ENCODE measurements around the gene TRDN.

Gene TRDN, protein sequence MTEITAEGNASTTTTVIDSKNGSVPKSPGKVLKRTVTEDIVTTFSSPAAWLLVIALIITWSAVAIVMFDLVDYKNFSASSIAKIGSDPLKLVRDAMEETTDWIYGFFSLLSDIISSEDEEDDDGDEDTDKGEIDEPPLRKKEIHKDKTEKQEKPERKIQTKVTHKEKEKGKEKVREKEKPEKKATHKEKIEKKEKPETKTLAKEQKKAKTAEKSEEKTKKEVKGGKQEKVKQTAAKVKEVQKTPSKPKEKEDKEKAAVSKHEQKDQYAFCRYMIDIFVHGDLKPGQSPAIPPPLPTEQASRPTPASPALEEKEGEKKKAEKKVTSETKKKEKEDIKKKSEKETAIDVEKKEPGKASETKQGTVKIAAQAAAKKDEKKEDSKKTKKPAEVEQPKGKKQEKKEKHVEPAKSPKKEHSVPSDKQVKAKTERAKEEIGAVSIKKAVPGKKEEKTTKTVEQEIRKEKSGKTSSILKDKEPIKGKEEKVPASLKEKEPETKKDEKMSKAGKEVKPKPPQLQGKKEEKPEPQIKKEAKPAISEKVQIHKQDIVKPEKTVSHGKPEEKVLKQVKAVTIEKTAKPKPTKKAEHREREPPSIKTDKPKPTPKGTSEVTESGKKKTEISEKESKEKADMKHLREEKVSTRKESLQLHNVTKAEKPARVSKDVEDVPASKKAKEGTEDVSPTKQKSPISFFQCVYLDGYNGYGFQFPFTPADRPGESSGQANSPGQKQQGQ

DNA sequence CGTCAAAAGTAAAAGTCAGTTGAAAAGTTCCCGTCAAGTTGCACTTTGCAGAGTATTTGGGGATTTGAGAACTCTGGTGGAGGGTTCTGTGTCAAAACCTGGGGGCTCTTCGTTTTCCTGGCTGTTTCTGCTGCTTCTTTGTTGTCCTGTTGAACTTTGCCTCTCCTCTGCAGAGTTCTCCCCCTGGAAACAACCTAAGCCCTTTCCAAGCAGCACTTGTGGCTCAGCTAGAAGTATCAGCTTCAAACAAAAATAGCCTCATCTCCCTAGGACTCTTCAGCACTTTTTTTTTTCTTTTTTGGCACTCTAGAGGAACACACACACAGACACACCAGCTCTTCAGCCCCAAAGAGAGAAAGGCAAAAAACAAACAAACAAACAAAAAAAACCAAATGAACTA, at the start of gene TRDN:
Gene TRDN, minus strand, starts transcription at position 169 of the 400 bp plus-strand sequence. CDS start 175 bp downstream, outside the sequence.
- no peak for DNase-seq

DNA sequence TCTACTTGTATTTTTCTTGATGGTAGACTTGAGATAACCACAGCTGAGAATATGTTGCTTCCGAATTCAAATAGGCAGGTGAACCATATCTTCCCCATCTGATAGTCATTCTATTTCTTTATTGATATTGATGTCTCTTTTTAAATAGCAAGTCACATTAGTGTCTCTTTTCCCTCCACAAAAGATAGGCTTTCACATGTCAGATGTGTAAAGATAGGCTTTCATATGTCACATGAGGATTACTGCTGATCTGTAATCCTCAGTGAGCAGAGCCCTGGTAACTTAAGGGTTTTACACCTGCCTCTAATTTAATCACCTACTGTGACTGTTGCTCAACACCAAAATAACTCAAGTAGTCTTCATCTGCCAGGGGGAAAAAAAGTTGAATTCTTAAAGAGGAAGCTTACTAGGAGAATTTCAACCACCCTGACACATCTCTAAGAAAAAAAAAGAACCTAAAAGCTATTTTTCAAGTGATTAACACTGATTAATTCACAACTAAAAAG, 45.3 kb upstream of the TRDN start:
- no peak for DNase-seq

DNA sequence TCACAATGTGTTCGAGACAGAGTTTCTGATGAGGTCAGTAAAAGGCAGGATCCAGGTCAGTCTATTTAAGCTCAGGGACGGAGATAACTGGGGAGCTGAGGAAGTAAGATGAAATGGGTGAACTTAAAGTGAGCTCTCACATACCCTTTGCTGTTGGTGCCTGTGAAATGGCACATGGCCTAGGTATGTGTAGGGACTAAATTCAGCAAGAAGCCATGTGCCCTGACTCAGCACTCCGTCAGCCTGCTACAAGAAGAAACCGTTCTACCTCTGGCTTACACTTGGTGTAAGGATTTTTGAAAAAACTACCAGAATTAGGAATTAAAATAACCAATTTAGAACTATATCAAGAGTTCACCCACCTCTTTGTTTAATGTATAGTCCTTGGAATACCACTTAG, 41.1 kb upstream of the TRDN start:
- no peak for DNase-seq

DNA sequence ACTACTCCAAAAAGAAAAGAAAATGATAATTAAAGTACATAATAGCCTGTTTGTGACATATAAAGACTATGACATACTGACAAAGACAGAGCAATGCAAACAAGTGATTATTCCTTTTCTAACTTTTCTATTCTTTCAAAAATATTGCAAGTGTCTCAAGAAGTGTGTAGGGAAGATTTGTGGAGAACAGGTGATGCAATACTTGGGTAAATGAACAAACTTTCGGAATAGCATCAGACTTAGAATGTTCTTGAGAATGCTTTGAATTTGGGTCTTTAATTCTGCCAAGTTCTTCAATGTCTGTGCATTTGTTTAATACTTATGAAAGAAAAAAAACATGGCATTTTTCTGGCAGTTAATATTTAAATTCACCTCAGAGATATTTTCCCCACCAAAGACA, 40.0 kb upstream of the TRDN start:
- no peak for DNase-seq

DNA sequence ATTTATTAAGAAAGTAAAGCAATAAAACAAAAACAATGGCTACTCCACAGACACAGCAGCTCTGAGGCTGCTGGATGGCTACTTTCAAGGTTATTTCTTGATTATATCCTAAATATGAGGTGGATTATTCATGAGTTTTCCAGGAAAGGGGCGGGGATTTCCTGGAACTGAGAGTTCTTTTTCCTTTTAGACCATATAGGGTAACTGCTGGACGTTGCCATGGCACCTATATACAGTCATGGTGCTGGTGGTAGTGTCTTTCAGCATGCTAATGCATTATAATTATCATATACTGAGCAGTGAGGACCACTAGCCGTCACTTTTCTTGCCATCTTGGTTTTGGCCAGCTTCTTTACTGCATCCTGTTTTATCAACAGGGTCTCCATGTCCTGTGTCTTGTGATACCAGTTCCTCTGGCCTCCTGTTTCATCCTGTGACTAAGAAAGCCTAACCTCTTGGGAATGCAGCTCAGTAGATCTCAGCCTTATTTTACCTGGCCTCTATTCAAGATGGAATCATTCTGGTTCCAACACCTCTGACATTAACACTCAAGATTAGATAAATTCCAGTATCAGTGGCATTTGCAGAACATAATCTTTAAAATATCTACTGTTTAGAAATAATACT, 32.3 kb upstream of the TRDN start:
- no peak for DNase-seq

DNA sequence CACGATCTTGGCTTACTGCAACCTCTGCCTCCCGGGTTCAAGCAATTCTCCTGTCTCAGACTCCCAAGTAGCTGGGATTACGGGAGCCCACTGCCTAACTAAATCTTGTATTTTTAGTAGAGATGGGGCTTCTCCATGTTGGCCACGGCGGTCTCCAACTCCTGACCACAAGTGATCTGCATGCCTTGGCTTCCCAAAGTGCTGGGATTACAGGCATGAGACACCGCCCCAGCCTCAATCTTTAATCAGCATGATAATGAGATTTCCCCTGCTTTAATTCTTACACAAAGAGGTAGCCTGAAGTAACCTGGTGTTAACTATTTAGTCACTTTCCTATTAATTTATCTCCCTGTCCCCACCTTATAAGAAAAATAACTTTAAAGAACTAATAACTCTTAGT, 31.3 kb upstream of the TRDN start:
- no peak for DNase-seq

DNA sequence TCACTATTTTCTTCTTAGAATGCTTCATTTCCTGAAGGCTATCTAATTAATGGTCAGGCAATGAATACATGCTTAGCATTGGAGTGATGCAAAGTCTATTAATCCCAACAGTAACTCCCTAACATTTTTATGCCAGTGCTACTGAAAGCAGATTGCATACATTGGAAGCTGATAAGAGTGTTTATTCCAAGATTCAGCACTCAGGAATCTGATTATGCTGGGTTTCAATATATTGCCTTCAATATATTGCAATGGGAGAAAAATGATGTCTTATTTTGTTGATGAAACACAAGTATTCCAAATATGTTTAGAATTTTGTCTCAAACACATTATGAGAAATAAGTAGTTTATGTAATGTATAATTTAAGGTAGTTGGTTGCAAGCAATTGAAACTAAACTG, 26.7 kb upstream of the TRDN start:
- DNase-seq, result no peak

DNA sequence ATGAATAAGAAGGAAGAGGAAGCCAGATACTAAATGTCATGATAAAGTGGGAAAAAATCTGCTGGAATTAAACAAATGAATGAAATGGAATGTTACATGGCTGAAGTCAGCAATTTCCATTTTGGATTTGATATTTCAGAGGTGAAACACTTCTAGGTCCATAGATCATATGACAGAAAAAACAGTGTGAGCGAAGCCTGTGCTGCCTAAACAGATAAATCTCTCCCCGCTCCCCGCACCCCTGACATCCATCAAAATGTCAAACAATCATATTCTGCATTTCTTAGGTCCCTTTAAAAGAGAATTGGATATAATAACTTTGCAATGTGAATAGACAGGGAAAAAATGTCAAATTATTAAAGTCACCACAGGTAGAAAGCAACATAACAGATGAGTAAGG, 26.0 kb upstream of the TRDN start:
- no peak for DNase-seq

DNA sequence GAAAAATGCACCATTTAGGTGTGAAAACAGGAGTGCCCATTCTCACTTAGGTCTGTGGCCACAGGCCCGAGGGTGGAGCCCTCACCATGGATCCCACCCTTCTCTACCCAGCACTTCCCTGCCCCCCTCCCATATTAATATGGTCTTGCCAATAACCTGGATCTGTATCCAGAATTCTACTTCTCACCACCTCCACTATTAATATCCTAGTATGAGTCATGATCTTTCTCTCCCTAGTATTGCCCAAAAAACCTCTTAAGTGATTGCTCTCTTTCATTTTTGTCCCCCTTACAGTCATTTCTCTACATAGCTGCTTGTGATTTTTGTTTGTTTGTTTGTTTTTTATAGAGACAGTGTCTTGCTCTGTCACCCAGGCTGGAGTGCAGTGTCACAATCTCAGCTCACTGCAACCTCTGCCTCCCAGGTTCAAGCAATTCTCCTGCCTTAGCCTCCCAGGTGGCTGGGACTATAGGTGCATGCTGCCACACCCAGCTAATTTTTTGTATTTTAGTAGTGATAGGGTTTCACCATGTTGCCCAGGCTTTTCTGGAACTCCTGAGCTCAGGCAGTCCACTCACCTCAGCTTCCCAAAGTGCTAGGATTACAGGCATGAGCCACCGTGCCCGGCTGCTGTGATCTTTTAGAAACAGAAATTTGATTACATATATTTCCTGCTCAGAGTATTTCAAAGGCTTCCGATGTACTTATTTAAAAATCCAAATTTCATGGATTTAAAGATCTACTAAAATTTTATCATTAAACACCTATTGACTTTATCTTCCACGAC, 24.5 kb upstream of the TRDN start:
- no peak for DNase-seq

DNA sequence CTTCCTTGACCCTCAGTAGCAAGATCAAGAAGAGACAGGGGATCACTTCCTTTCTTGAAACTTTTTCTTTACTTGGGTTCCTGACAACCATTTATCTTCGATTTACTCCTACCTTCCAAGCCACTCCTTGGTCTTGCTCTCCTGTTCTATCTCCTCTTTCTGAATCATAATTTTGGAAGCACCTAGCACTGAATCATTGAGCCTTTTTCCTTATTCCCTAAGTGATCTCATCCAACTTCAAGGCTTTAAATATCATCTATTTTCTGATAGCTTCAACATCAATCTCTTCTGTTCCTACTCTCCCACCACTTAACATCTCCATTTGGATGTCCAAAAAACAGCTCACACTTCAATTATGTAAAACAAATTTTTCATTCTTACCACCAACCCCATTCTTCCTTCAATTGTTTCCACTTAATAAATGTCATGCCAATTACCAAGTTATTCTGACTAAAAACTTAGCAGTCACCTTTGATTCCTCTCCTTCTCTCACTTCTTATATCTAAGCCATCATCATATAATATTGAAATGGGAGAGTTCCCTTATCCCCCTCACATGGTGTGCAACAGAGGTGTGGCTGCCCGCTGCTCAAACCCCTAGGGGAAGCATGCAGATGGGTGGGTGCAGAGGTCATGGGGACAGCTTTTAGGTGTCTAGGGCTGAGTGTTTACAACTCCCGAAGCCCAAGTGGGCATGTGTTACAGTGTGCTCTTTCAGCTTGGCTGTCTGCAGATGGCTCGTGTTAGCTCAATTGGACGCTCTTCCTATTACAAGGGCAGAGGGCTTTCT, 23.4 kb upstream of the TRDN start:
- no peak for DNase-seq

DNA sequence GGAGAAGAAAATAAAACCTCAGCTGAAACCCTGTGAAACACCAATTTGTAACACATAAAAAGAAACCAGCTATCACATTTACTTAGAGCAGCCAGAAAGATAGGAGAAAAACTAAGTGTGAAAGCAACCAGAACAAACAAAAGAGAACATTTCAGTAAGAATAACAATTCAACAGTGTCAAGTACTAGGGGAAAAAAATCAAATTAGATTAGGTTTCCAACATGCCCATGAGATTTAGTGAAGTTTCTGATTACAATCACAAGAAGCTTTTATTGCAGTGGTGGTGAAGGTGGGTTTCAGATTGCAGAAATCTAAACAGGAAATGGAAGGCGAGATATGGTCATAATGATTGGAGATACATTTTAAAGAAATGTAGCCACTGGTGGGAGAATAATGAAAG, 22.1 kb upstream of the TRDN start:
- no peak for DNase-seq

DNA sequence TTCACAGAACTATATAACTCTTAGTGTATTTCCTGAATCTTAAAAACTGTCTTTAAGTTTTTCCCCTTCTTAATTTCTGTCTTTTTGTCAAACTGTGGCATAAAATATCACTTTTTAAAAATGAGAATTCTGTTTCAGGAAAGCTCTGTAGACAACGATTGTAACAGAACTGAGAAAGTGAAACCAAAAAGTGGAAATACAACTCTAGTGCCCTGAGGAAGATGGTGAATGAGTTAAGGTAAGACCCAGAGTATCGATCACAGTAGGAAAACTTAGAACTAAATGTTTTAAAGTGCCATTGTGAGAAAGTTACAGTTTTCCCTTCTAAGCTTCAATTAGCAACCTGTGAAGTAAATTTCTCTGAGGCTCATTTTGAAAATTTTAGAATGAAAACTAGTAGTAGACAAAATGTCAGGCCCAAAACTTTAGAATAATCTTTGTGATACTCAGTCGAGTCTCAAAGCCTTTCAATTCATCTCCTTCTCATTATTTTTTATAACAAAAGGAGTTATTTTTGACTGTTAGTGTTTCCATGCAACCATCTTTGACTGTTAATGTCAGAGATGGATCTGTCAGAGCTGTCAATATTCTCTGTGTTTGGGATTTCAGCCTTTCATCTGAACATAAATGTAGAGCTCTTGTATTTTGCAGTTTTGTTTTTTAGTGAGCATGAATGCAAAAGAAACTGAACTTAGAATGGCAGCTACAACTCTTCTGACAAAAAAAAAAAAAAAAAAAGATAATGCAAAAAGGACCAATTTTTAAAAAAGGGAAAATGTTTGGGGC, 19.0 kb upstream of the TRDN start:
- DNase-seq, result no peak

DNA sequence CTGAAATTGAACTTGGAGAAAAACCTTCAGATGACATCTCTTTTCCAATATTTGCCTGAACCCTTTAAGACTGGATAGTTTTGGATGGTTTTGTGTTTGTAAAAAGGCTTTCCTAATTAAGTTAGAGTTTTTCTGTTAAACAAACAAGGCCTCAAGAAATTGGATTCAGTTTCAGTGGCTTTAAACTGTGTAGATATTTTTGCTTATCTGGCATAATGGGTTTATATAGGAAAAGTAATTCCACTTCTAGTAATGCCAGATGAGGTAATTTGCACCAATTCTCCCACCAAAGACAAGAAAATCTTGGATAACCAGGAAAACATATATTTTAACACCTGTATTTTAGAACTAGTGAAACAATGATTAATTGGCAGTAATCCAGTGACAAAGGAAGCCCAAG, 12.0 kb upstream of the TRDN start:
- DNase-seq, result no peak

DNA sequence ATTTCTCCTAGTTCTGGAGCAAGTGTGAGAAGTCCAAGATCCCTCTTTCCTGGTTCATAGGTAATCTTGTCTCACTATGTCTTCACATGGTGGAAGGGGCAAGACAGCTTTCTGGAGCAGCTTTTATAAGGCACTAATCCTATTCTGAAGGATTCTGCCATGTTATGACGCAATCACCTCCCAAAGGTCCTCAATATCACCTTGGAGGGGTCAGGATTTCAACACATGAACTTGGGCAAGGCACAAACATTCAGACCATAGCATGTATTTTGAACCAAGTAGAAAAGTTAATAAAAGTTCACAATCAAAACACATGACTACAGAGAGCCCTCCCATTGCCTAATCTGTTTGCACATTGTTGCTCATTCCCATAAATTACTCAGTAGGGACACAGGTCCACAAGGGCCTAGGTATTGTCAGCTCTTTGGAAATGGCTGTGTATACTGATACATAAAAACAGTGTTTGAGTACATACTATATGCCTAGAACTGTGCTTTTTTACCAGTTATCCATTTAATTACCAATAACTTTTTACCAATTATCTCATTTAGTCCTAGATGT, 11.3 kb upstream of the TRDN start:
- DNase-seq, result no peak

DNA sequence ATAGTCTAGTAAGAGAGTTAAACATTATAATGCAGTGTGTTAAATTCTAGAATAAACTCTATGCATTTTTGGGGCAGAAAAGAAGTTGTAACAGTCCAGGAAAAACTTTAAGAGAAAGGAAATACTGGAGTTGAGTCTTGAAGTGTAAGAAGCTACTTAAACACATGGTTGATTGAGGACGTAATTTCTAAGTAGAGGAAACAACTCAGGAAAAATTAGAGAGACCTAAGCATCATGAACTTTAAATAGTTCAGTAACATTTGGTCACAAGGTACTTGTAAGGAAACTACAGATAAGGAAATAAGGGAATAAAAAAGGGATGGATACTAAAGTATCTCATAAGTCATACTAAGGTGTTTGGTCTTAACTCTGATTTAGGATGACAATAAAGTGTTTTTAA, 4.7 kb upstream of the TRDN start:
- no peak for DNase-seq

DNA sequence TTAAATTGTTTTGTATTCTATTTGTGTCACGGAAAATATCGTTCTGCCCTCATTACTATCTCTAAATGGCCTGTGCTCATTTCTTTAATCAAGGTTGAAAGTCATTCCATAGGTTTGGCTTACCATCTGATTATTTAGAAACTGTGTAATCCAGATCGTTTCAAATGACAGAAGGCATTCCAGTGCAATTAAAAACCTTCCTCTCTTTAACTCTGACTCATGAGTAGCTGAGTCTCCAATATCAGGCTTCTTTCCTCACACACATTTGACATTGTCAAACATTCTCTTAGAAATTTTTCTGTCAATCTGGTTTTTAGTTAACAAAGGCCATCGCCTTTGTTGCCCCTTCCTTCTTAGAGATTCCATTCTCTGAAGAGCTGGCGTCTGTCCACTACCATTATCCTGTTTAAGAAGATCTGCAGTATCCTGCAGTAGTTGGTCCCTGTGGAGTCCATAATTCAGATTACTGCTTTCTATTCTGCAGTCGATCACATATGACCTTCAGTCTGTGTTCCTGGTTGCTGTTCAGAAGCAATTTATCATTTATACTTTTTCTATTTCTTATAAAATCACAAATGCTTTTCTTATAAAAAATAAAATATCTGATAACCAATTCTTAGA, 3.9 kb upstream of the TRDN start:
- no peak for DNase-seq

DNA sequence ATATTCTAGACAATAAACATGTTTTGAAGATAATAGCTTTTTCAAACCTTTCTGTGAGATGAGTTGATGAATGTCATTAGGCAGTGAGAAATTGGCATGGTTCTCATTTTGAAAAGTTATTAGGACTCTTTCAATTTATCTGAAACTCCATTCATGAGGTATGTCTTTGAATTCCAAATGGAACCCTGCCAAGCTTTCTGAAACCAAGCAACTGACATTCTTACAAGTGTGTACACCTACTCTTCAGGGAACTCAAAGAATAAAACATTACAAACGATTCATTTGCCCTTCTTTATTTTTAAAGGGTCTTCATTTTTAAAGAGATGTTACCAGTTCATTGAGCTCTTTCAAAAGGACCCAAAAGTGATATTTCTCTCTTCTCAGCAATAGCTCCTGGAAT, 2.1 kb upstream of the TRDN start:
- no peak for DNase-seq

DNA sequence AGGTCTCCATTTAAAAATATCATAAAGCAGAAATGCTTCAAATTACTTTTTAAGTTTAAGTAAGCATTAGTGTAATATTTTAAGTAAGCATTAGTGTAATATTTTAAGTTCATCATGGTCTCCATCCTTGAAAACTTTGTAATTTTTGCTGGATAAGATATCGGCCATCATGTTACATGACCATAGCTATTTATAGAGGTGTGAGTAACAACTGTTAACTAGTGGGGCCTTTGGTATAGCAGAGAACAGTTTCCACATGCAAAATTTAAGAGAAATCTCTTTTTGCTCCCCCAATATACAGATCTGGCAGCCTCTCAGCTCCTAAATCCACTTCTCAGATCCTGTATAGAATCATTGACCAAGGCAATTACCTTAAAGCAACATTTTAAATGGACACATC, 468 bp downstream of the TRDN start:
- no peak for DNase-seq

DNA sequence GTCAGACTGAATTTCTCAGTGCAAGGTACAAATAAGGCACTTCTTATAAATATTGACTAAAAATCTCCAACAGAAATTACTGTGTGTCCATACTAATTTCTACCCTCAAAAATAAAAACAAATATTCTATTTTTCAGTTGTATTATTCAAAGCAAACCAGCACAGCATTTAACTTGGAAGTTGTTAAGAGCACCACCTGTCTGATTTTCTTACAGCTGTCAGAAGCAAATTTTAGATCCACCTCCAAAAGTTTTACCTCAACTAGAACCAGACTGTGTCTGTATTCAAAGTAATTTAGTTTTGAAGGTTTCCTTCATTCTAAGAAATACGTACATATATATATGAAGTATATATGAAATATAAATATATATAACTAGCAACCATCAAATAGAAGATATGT, 1.2 kb downstream of the TRDN start:
- no peak for DNase-seq

DNA sequence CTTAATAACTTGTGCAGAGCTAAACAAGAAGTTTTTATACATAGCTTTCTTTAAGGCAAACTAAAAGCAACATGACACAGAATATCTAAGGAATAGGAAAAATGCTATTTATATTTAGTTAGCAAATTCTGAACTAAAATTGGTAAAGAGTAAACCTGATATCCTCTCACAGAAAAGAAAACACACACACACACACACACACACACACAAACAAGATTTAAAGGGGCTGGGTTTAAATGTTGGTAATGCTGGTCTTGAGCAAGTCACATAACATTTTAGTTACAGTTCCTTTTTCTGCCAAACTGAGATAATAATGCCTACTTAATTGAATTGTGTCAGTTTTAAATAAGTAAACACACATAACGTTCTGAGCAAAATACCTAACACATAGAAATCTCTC, 1.6 kb downstream of the TRDN start:
- peak; percentile 7 for DNase-seq

DNA sequence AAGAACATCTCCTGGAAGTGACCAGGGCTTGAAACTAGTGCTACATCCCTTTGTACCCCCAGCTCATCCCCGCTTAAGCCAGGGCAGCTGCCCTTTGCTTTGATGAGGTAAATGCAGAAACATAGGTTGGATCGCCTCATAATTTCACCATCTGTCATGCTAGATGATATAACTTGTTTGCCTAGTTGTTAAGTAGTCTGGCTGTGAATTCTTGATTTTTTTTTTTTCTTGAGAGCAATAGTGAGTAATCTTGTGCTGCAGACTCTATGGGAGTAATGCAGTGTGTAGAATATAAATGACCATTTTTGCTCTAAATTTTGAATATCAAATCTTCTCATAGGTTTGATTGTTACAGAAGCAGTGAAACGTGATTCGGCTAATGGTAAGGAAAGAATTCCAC, 4.1 kb downstream of the TRDN start:
- DNase-seq, result no peak
